Stimulated activated naive B cell treated with anti-CD40 and anti-IgM and Interleukin-4, amounts not matched to agents 10 μg/mL and 1 μg/mL and 100 μg/mL, for 72 hours (primary cell): Measurements from ENCODE around the gene C11orf54.
"Not testable (repeated sequence)": the region's sequence is repeated elsewhere in the genome, so short reads cannot be mapped to it uniquely, and the experiment has no call there.

Experiments used
- ATAC-seq, 2 donors: fragments of 150-1000 bp; cut with Tn5 transposase; replicated peaks; 2 replicates each; pipeline ENCODE4 v1.10.0; 2021; ENCODE audit warnings: moderate library complexity in 1 of 2
- DNase-seq: peaks from one replicate; pipeline ENCODE4 v3.0.0; 2021
- H3K27ac Mint-ChIP-seq: one replicate; pipeline ENCODE4 v1.8.0; 2022; ENCODE audit warnings: mild to moderate bottlenecking, mixed read lengths
- H3K27me3 Mint-ChIP-seq, 2 donors: one replicate each; pipeline ENCODE4 v1.8.0; 2022; ENCODE audit warnings: mixed read lengths in 2 of 2
- H3K36me3 Mint-ChIP-seq, 2 donors: one replicate each; pipeline ENCODE4 v1.8.0; 2022; ENCODE audit warnings: mixed read lengths in 2 of 2, mild to moderate bottlenecking in 1 of 2
- H3K4me1 Mint-ChIP-seq, 2 donors: one replicate each; pipeline ENCODE4 v1.8.0; 2022; ENCODE audit warnings: mixed read lengths in 2 of 2, mild to moderate bottlenecking in 1 of 2
- H3K4me3 Mint-ChIP-seq, 2 donors: one replicate each; pipeline ENCODE4 v1.8.0; 2022; ENCODE audit warnings: mild to moderate bottlenecking in 2 of 2, mixed read lengths in 2 of 2, moderate library complexity in 1 of 2
- H3K9me3 Mint-ChIP-seq, 2 donors: one replicate each; pipeline ENCODE4 v1.8.0; 2022; ENCODE audit warnings: mixed read lengths in 2 of 2, mild to moderate bottlenecking in 1 of 2

The C11orf54 gene

DNA sequence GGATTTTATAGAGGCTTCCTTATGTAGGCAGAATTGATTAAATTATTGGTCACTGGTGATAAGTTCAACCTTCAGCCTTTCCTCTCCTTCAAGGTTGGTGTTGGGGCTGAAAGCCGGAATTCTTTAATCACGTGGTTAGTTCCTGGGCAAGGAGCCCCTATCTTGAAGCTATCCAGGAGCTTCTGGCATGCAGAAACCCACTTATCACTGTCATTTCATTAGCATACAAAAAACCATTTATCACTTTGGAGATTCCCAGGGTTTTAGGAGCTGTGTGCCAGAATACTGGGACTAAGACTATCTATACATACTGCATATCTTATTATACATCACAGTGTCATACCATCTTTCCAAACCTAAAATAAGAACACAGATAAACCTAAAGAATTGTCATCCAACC lies 24.1 kb downstream of the C11orf54 start:
- ATAC-seq: no peak

DNA sequence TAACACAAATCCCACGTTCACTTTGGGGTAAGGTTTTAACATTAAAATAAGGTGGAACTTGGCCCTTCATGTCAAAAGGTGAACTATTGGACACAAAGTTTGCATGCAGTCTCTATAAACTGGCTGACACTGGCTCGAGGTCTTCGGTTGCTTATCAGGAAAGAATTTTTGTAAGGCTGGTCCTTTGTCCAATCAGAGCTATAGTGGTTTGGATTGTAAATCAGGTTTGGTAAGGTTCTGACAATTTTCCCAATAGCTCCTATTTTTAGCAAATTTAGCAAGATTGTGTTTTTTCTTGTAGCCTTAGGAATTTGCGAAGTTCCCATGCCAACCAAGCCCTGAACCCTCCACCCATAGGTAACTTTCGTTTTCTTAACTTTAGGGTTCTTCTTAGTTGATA lies 25.0 kb downstream of the C11orf54 start:
- Mint-ChIP-seq H3K27me3 (no peaks in the 10 kb centered on the region), H3K9me3 (peaks cover 3 to 4% of the 10 kb centered on the region in 2 donors), H3K4me3 (no peak overlapping the region), H3K4me1 (no peaks in the 10 kb centered on the region), H3K36me3 (peaks cover 18 to 38% of the 10 kb centered on the region in 2 donors), H3K27ac (no peak overlapping the region)
- no peak for DNase-seq
- no peak for ATAC-seq

More for the DNA sequence above, 24.1 kb downstream of the C11orf54 start:
- no peak overlapping the region for H3K27ac Mint-ChIP-seq
- peaks cover 3 to 4% of the 10 kb centered on the region in 2 donors for H3K9me3 Mint-ChIP-seq
- peaks cover 15 to 39% of the 10 kb centered on the region in 2 donors for H3K36me3 Mint-ChIP-seq
- DNase-seq: no peak
- no peaks in the 10 kb centered on the region for H3K4me1 Mint-ChIP-seq
- no peaks in the 10 kb centered on the region for H3K27me3 Mint-ChIP-seq
- H3K4me3 Mint-ChIP-seq: no peak overlapping the region

GRCh38 chr11:93767018-93767417 lies 25.5 kb downstream of the C11orf54 start:
- no peak overlapping the region for H3K4me3 Mint-ChIP-seq
- H3K36me3 Mint-ChIP-seq: peaks cover 23 to 43% of the 10 kb centered on the region in 2 donors
- no peaks in the 10 kb centered on the region for H3K4me1 Mint-ChIP-seq
- peaks cover 3 to 4% of the 10 kb centered on the region in 2 donors for H3K9me3 Mint-ChIP-seq
- H3K27ac Mint-ChIP-seq: no peak overlapping the region
- no peaks in the 10 kb centered on the region for H3K27me3 Mint-ChIP-seq
- no peak for ATAC-seq
- DNase-seq: no peak

- Mint-ChIP-seq H3K4me3 (no peak overlapping the region), H3K9me3 (peaks cover 8 to 10% of the 10 kb centered on the region in 2 donors), H3K27ac (no peak overlapping the region), H3K4me1 (peaks cover 2 to 6% of the 10 kb centered on the region in 2 donors), H3K27me3 (no peaks in the 10 kb centered on the region), H3K36me3 (peaks cover 32 to 56% of the 10 kb centered on the region in 2 donors)
- ATAC-seq (no peak), DNase-seq (no peak)
Observed at GRCh38 chr11:93770160-93770559, 28.7 kb downstream of the C11orf54 start.

GRCh38 chr11:93772123-93772522 lies 30.7 kb downstream of the C11orf54 start:
- ATAC-seq (no peak), DNase-seq (no peak)
- Mint-ChIP-seq H3K27me3 (no peaks in the 10 kb centered on the region), H3K27ac (no peak overlapping the region), H3K4me3 (no peak overlapping the region), H3K9me3 (peaks cover 4 to 9% of the 10 kb centered on the region in 2 donors), H3K36me3 (peaks cover 28 to 44% of the 10 kb centered on the region in 2 donors), H3K4me1 (peaks cover 2 to 6% of the 10 kb centered on the region in 2 donors)

DNA sequence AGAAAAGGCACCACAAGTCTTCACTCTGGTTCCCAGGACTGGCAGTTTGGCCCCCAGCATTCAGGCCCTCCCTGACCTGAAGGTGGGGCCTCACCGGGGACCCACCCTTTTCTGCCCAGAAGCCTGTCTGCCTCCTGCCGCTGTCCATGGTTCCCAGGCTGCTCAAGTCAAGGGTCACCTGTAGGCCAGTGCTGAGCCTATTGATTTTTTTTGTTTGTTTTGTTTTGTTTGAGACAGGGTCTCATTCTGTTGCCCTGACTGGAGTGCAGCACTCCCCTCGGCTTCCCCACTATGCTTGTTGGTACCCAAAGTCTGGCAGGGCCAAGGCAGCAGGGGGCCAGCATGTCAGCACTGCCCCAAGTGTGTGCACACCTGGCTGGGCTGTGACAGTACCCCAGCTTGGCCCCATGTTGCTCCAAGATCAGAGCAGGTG lies 31.6 kb downstream of the C11orf54 start:
- no peak for DNase-seq
- no peak for ATAC-seq
- Mint-ChIP-seq H3K27ac (no peak overlapping the region), H3K4me1 (peaks cover 2 to 6% of the 10 kb centered on the region in 2 donors), H3K9me3 (peaks cover 4 to 7% of the 10 kb centered on the region in 2 donors), H3K36me3 (peaks cover 25 to 39% of the 10 kb centered on the region in 2 donors), H3K27me3 (no peaks in the 10 kb centered on the region), H3K4me3 (no peak overlapping the region)

- H3K27me3 Mint-ChIP-seq: no peaks in the 10 kb centered on the region
Observed at GRCh38 chr11:93773601-93774200, 32.2 kb downstream of the C11orf54 start.

GRCh38 chr11:93774560-93774959 lies 33.1 kb downstream of the C11orf54 start:
- not testable (repeated sequence) for H3K4me1 Mint-ChIP-seq, H3K27ac Mint-ChIP-seq, ATAC-seq, H3K9me3 Mint-ChIP-seq, DNase-seq, H3K4me3 Mint-ChIP-seq, H3K27me3 Mint-ChIP-seq
- H3K36me3 Mint-ChIP-seq: peaks cover 28 to 32% of the 10 kb centered on the region in 2 donors

More at GRCh38 chr11:93773601-93774200, 32.2 kb downstream of the C11orf54 start:
- Mint-ChIP-seq H3K4me3 (no peak overlapping the region), H3K9me3 (peaks cover 4 to 7% of the 10 kb centered on the region in 2 donors), H3K36me3 (peaks cover 26 to 32% of the 10 kb centered on the region in 2 donors), H3K27ac (no peak overlapping the region), H3K4me1 (peaks cover 2 to 6% of the 10 kb centered on the region in 2 donors)
- no peak for ATAC-seq
- no peak for DNase-seq

GRCh38 chr11:93775289-93775688 lies 33.8 kb downstream of the C11orf54 start:
- H3K4me3 Mint-ChIP-seq: no peak overlapping the region
- H3K4me1 Mint-ChIP-seq: peaks cover 2 to 6% of the 10 kb centered on the region in 2 donors
- H3K36me3 Mint-ChIP-seq: peaks cover 28 to 32% of the 10 kb centered on the region in 2 donors
- ATAC-seq (no peak), DNase-seq (no peak)
- no peaks in the 10 kb centered on the region for H3K27me3 Mint-ChIP-seq
- peaks cover 4 to 7% of the 10 kb centered on the region in 2 donors for H3K9me3 Mint-ChIP-seq
- H3K27ac Mint-ChIP-seq: no peak overlapping the region

DNA sequence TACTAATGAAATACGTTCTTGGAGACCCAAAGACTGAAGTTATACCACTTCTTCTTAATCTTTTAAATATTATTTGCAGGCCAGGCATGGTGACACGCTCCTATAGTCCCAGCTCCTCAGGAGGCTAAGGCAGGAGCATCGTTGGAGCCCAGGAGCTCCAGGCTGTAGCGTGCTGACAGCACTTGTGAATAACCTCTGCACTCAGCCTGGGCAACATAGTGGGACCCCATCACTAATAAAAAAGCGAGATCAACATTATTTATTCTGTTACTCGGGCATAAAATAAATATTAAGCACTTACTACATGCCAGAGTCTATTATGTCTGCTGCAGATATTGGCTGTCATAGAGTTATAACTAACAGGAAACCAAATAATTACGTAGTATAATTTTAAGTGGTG lies 41.9 kb downstream of the C11orf54 start:
- H3K4me3 Mint-ChIP-seq: peak overlapping the region; percentile 94 to 99
- DNase-seq: no peak
- no peaks in the 10 kb centered on the region for H3K27me3 Mint-ChIP-seq
- peaks cover 16 to 39% of the 10 kb centered on the region in 2 donors for H3K4me1 Mint-ChIP-seq
- H3K9me3 Mint-ChIP-seq: no peaks in the 10 kb centered on the region
- ATAC-seq: no peak
- H3K27ac Mint-ChIP-seq: no peak overlapping the region
- peaks cover 11 to 18% of the 10 kb centered on the region in 2 donors for H3K36me3 Mint-ChIP-seq

DNA sequence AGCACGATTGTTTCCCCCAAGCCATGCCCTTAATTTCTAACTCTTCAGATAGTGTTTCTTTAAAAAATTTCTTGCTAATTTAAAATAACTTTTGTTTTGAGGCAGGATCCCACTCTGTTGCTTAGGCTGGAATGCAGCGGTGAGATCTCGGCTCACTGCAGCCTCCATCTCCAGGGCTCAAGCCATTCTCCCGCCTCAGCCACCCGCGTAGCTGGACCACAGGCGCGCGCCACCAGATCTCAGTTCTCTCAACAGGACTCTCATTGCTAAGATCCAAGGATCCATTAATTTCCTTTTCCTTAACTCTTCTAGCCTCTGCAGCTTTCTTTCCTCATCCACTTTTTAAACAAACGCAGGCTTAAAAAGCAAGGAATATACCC lies 42.3 kb downstream of the C11orf54 start:
- ATAC-seq (peak; percentile 62 to 63), DNase-seq (no peak)
- Mint-ChIP-seq H3K4me3 (peak overlapping the region; percentile 94 to 99), H3K27ac (peak overlapping the region; percentile 95), H3K9me3 (no peaks in the 10 kb centered on the region), H3K4me1 (peaks cover 16 to 39% of the 10 kb centered on the region in 2 donors), H3K36me3 (peaks cover 10 to 19% of the 10 kb centered on the region in 2 donors), H3K27me3 (no peaks in the 10 kb centered on the region)

DNA sequence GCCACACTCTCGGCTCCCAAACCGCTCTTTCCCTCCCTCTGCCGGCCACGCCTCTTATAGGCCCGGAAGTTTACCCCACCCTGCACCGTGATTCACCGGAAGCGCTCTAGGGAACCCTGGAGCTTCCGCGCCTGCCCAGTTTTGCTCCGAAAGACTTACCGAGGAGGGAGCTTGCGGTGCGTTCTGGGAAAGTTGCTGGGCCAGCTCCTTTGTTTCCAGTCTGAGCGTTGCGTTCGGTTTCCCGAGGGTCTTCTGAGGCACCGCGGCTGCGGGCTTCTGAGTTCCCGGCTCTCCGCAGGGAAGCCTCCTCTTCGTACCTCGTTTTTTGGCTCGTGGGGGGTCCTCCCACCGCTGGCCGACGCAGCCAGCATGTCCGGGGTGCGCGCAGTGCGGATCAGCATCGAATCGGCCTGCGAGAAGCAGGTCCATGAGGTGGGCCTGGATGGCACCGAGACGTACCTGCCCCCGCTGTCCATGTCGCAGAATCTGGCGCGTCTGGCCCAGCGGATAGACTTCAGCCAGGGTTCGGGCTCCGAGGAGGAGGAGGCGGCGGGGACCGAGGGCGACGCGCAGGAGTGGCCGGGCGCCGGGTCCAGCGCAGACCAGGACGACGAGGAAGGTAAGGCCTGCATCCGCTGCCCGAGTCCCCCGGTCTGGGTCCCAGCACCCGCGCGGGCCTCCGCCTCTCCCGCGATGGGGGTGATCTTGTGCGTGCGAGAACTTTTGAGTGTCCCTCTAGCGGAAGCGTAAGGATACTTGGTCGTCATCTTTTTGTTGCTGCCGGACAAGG lies 42.9 kb downstream of the C11orf54 start, which contains the start of gene MED17:
Gene MED17, plus strand, starts transcription at position 138 of the 790 bp plus-strand sequence. Its CDS starts 232 bp downstream, at position 370.
- Mint-ChIP-seq H3K27me3 (no peaks in the 10 kb centered on the region), H3K36me3 (peaks cover 8 to 21% of the 10 kb centered on the region in 2 donors), H3K9me3 (no peaks in the 10 kb centered on the region), H3K27ac (peak within 1 kb of the TSS; percentile 95), H3K4me1 (peaks cover 16 to 39% of the 10 kb centered on the region in 2 donors), H3K4me3 (peak within 1 kb of the TSS; percentile 94 to 99)
- ATAC-seq: peak; percentile 96
- peak; percentile 85 for DNase-seq

GRCh38 chr11:93784935-93785360 lies 43.5 kb downstream of the C11orf54 start:
- Mint-ChIP-seq H3K27ac (peak overlapping the region; percentile 95), H3K4me1 (peaks cover 16 to 39% of the 10 kb centered on the region in 2 donors)
- no peak for DNase-seq

DNA sequence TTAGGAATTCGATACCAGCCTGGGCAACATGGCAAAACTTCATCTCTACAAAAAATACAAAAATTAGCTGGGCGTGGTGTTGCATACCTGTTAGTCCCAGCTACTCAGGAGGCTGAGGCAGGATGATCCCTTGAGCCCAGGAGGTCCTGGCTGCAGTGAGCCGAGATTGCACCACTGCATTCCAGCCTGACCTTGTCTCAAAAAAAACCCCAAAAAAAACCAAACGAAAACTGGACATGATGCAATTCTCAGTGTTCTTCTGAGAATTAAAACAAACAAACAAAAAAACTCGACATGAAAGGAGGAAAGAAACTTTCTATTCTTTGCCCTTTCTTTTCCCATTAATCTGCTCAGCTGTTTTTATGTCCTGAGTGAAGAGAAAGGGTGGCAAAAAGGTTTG lies 50.0 kb downstream of the C11orf54 start:
- Mint-ChIP-seq H3K27ac (no peak overlapping the region), H3K27me3 (no peaks in the 10 kb centered on the region), H3K9me3 (no peaks in the 10 kb centered on the region), H3K36me3 (peaks cover 18 to 43% of the 10 kb centered on the region in 2 donors), H3K4me1 (peaks cover 5 to 9% of the 10 kb centered on the region in 2 donors), H3K4me3 (no peak overlapping the region)
- no peak for ATAC-seq
- no peak for DNase-seq

More at GRCh38 chr11:93784935-93785360, 43.5 kb downstream of the C11orf54 start:
- Mint-ChIP-seq H3K4me3 (peak overlapping the region; percentile 94 to 99), H3K36me3 (peaks cover 8 to 22% of the 10 kb centered on the region in 2 donors), H3K27me3 (no peaks in the 10 kb centered on the region), H3K9me3 (no peaks in the 10 kb centered on the region)
- ATAC-seq: peak; percentile 21 to 29
